ENCODE measurements around the gene CMIP.
A peak's percentile ranks its signal among the peaks of the same experiment; 100 is the strongest.
"Not testable (repeated sequence)": the region's sequence is repeated elsewhere in the genome, so short reads cannot be mapped to it uniquely, and the experiment has no call there.

The CMIP gene

DNA sequence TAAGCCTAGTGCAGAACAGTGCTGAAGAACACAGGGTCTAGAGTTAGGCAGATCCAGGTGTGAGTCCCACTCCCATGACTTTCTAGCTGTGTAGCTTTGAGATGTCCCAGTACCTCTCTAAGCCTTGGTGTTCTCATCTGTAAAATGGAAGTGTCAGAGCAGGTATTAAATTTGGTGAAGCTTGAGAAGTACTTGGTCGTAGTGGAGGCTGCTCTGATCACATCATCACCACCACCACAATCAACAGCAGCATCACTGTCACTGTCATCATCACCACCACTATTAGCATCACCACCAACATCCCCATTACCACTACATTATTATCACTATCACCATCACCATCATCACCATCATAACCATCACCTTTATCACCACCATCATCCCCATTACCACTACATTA, 132.1 kb downstream of the CMIP start:
- TF ChIP-seq Cebpa-rat (IDR thresholded peaks at IDR 0.05), result no peak

DNA sequence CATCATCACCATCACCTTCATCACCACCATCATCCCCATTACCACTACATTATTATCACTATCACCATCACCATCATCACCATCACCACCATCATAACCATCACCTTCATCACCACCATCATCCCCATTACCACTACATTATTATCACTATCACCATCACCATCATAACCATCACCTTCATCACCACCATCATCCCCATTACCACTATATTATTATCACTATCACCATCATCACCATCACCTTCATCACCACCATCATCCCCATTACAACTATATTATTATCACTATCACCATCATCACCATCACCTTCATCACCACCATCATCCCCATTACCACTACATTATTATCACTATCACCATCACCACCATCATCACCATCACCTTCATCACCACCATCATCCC, 132.7 kb downstream of the CMIP start:
- H3K9ac ChIP-seq; H3K27me3 ChIP-seq; H3K4me3 ChIP-seq; H3K27ac ChIP-seq; H3K4me2 ChIP-seq; H3K9me3 ChIP-seq (replicated peaks in 1 of 11): not testable (repeated sequence)
- H3K4me1 ChIP-seq, result peaks cover 0 to 18% (median 7%) of the 10 kb centered on the region in 10 experiments; a peak in 9 of 20 replicates
- peaks cover 86 to 100% (median 93%) of the 10 kb centered on the region in 11 experiments for H4K20me1 ChIP-seq
- H3K36me3 ChIP-seq, result peaks cover 12 to 72% (median 28%) of the 10 kb centered on the region in 11 experiments; a peak in 20 of 22 replicates

More for the DNA sequence above, 132.1 kb downstream of the CMIP start:
- H3K9ac ChIP-seq, result no peak overlapping the region
- H3K4me3 ChIP-seq, result no peak overlapping the region
- no peak overlapping the region for H3K27ac ChIP-seq
- H4K20me1 ChIP-seq, result peaks cover 86 to 100% (median 93%) of the 10 kb centered on the region in 11 experiments
- H3K9me3 ChIP-seq (replicated peaks in 1 of 11), result peaks cover 0 to 7% (median 0%) of the 10 kb centered on the region in 11 experiments; a peak in 3 of 22 replicates
- H3K4me1 ChIP-seq, result peaks cover 0 to 21% (median 4%) of the 10 kb centered on the region in 10 experiments; a peak in 5 of 20 replicates
- H3K4me2 ChIP-seq, result no peak overlapping the region
- peaks cover 12 to 72% (median 23%) of the 10 kb centered on the region in 11 experiments; a peak in 19 of 22 replicates for H3K36me3 ChIP-seq
- no peaks in the 10 kb centered on the region for H3K27me3 ChIP-seq

DNA sequence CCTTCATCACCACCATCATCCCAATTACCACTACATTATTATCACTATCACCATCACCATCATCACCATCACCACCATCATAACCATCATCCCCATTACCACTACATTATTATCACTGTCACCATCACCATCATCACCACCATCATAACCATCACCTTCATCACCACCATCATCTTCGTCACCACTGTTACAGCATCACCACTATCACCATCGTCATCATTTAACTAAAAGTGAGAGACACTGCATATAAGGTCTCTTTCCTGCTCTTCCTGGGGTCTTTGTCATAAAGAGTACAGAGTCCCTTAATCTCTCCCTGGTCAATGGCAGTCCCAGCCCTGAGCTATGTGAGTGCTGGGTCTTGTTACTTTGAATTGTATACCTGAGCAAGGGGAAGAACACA, 133.5 kb downstream of the CMIP start:
- no peak for TF ChIP-seq Cebpa-rat (IDR thresholded peaks at IDR 0.05)
- Histone ChIP-seq H3K4me2 (no peak overlapping the region), H3K27ac (no peak overlapping the region), H3K4me3 (no peak overlapping the region), H4K20me1 (peaks cover 86 to 100% (median 93%) of the 10 kb centered on the region in 11 experiments), H3K9ac (no peak overlapping the region), H3K9me3 (replicated peaks in 1 of 11) (peaks cover 0 to 7% (median 0%) of the 10 kb centered on the region in 11 experiments; a peak in 3 of 22 replicates), H3K36me3 (peaks cover 12 to 72% (median 36%) of the 10 kb centered on the region in 11 experiments; a peak in 20 of 22 replicates), H3K27me3 (no peaks in the 10 kb centered on the region), H3K4me1 (peaks cover 0 to 26% (median 10%) of the 10 kb centered on the region in 10 experiments; a peak in 11 of 20 replicates)

DNA sequence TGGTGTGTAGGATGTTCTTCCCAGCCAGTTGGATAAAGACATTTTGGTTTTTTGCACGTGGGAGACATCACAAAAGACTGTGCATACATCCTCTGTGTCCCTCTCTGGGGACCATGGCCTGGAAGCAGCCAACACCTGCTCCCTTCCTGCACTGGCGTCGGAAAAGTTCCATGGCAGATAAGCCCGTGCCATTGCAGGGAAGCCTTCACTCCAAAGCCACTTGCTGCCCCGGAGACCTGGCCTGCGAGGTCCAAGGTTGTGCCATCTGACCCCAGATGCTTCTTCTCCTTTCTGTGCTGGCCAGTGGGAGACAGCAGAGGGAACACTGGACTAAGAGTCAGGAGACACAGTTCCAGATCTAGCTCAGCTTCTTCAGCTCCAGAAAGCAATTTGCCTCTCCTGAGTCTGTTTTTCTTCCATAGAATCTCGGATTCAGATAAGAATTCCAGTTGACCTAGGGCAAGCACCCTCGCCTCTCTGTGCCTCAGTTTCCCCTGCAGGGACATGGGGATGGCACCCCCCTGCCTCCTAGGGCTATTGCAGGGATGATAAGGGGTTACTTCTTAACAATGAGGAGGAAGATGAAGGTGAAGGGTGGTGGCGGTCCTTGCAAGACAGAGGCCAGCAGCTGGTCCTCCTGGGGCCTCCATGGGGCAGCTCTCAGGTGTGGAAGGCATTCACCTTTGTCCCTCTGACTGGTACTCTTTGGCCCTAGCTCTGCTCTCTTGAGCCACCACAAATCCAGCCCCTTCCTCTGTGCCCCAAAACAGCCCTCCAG, 134.2 kb downstream of the CMIP start:
- H3K27me3 ChIP-seq, result no peaks in the 10 kb centered on the region
- H3K9me3 ChIP-seq (replicated peaks in 1 of 11), result peaks cover 0 to 7% (median 0%) of the 10 kb centered on the region in 11 experiments; a peak in 3 of 22 replicates
- H4K20me1 ChIP-seq, result peaks cover 86 to 100% (median 93%) of the 10 kb centered on the region in 11 experiments
- no peak overlapping the region for H3K9ac ChIP-seq
- TF ChIP-seq Cebpa-rat (IDR thresholded peaks at IDR 0.05), result no peak
- no peak overlapping the region for H3K4me2 ChIP-seq
- H3K36me3 ChIP-seq, result peaks cover 17 to 73% (median 39%) of the 10 kb centered on the region in 11 experiments; a peak in 20 of 22 replicates
- H3K27ac ChIP-seq, result no peak overlapping the region
- H3K4me3 ChIP-seq, result no peak overlapping the region
- H3K4me1 ChIP-seq, result peaks cover 0 to 32% (median 13%) of the 10 kb centered on the region in 10 experiments; a peak in 11 of 20 replicates

DNA sequence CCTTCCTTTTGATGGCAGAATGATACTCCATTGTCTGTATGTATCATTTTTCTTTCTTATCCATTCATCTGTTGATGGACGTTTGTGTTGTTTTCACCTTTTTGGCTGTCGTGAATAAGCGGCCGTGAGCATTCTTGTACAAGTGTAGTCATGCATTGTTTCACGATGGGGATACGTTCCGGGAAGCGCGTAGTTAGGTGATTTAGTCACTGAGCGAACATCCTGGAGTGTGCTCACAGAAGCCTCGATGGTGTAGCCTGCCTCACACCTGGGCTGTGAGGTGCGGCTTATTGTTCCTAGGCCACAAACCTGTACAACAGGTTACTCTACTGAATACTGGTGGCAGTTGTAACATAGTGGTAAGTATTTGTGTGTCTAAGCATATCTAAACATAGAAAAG, 136.5 kb downstream of the CMIP start:
- TF ChIP-seq Cebpa-rat (IDR thresholded peaks at IDR 0.05), result no peak
- no peaks in the 10 kb centered on the region for H3K27me3 ChIP-seq
- no peak overlapping the region for H3K9ac ChIP-seq
- H3K4me1 ChIP-seq, result peaks cover 0 to 40% (median 15%) of the 10 kb centered on the region in 10 experiments; a peak in 12 of 20 replicates
- H3K4me3 ChIP-seq, result no peak overlapping the region
- H4K20me1 ChIP-seq, result peaks cover 86 to 100% (median 93%) of the 10 kb centered on the region in 11 experiments
- H3K27ac ChIP-seq, result no peak overlapping the region
- H3K36me3 ChIP-seq, result peaks cover 19 to 75% (median 52%) of the 10 kb centered on the region in 11 experiments; a peak in 19 of 22 replicates
- H3K9me3 ChIP-seq (replicated peaks in 1 of 11), result peaks cover 0 to 7% (median 0%) of the 10 kb centered on the region in 11 experiments; a peak in 3 of 22 replicates
- H3K4me2 ChIP-seq, result no peak overlapping the region

DNA sequence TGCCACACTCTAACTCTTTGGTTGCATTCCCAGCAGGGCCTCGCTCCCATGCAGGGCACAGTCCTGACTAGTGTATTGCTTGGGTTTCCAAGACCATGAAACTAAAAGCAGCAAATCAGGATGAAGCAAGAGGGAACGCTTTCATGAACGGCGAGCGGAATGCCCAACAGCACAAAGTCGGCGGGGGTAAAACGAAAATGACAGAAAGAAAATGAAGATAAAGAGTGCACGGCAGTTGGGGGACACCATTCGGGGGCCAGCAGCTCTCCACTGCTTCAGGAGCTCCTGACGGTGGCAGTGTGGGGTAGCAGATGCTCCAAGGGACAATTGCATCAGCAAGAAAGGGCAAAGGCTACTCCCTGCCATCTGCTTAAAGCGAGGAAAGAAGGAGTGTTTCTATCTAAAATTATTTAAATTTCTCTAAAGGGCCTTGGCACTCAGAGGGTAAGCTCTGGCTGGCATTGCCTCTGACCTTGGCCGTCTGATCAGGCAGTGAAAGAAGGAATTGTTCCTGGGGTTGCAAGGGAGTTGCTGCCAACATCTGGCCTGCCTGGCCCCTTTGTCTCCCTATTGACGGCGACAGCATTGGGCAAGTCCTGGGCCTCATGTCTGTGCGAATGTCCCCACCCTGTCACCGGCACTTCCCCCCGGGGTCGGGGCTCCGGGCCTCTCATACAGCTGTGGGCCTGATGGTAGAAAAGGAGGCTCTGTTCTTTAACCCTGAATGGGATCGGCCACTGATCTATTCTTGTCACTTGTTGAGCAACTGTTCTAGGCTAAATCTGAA, 138.2 kb downstream of the CMIP start:
- Histone ChIP-seq H3K27me3 (no peaks in the 10 kb centered on the region), H3K27ac (peak overlapping the region in 5 of 11 experiments; percentile 6 to 38 (median 15); a peak in 3 of 22 replicates), H3K4me3 (no peak overlapping the region), H3K4me2 (0 out of 22 replicates have a peak overlapping the region, but pooled peaks of 1 of the 11 experiments have one; percentile 7), H3K9me3 (replicated peaks in 1 of 11) (peaks cover 0 to 7% (median 0%) of the 10 kb centered on the region in 11 experiments; a peak in 3 of 22 replicates), H3K4me1 (peaks cover 0 to 40% (median 15%) of the 10 kb centered on the region in 10 experiments; a peak in 12 of 20 replicates), H3K9ac (0 out of 22 replicates have a peak overlapping the region, but pooled peaks of 1 of the 11 experiments have one; percentile 13), H4K20me1 (peaks cover 96 to 100% (median 100%) of the 10 kb centered on the region in 11 experiments), H3K36me3 (peaks cover 22 to 84% (median 60%) of the 10 kb centered on the region in 11 experiments)
- no peak for TF ChIP-seq Cebpa-rat (IDR thresholded peaks at IDR 0.05)

DNA sequence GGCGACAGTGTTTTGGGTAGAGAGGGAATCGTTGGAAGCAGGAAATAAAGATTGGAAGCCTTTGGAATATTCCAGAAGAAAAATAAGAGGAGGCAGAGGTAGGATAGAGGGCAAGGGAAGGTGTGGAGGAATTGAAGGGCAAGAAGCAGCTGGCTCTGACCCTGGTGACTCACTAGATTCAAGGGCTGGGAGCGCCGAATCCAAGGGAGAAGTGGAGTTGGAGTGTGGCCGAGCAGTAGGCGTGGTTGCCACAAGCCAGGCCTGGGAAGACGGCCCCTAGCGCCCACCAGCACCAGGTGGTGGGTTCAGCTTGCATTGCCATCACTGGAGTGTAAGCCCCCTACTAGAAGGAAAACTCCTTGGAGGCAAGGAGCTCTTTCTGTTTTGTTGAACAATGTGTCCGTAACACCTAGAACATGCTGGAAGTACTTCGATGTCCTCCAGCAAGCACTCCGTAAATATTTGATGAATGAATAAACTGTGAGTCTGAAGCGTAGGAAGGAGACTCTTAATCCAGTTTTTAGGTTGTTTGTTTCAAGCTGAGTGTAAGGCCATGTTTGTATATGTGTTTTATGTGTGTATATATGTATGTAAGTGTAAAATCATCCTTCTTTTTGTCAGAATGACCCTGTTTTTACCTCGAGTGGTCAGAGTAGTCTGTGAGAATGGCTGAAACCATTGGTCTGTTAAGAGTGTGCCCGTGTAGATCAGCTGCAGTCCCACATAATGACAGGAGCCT, 139.5 kb downstream of the CMIP start:
- TF ChIP-seq Cebpa-rat (IDR thresholded peaks at IDR 0.05), result no peak
- Histone ChIP-seq H3K4me3 (no peak overlapping the region), H3K4me1 (peaks cover 0 to 32% (median 14%) of the 10 kb centered on the region in 10 experiments; a peak in 12 of 20 replicates), H3K4me2 (no peak overlapping the region), H3K36me3 (peaks cover 26 to 85% (median 68%) of the 10 kb centered on the region in 11 experiments), H3K27me3 (no peaks in the 10 kb centered on the region), H3K9ac (no peak overlapping the region), H4K20me1 (peaks cover 98 to 100% (median 100%) of the 10 kb centered on the region in 11 experiments), H3K9me3 (replicated peaks in 1 of 11) (peaks cover 0 to 5% (median 0%) of the 10 kb centered on the region in 11 experiments; a peak in 3 of 22 replicates), H3K27ac (peak overlapping the region in 2 of 11 experiments; percentile 11 to 36; a peak in 1 of 22 replicates)

DNA sequence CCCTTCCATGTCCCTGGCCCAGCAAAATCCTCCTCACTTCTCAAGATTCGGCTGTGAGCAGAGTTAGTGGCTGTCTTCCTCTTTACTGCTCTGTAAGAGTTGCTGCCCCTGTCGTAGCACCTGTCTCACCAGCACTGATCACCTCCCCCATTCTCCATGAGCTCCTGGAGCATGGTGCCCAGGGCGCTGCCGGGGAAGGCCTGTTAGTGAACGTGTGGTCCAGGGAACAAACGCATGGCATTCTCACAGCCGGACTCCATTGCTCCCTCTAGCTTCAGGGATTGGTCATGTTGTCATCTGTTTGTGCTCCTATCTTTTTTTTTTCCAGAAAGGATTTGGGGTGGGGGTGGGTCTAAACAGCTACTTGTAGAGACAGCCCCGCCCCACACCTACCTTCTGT, 141.2 kb downstream of the CMIP start:
- Histone ChIP-seq H3K27ac (no peak overlapping the region), H3K4me3 (no peak overlapping the region), H3K9ac (no peak overlapping the region), H3K4me1 (peaks cover 0 to 30% (median 14%) of the 10 kb centered on the region in 10 experiments; a peak in 9 of 20 replicates), H3K9me3 (replicated peaks in 1 of 11) (no peaks in the 10 kb centered on the region), H3K27me3 (no peaks in the 10 kb centered on the region), H3K36me3 (peaks cover 39 to 97% (median 77%) of the 10 kb centered on the region in 11 experiments), H4K20me1 (peaks cover 99 to 100% (median 100%) of the 10 kb centered on the region in 11 experiments), H3K4me2 (no peak overlapping the region)
- TF ChIP-seq Cebpa-rat (IDR thresholded peaks at IDR 0.05), result no peak
